Activated CD8-positive, alpha-beta T cell treated with anti-CD3 and anti-CD28 coated beads, Interleukin-2, amount 10 ng/mL, durations not matched to agents 7 days and 5 days (primary cell): ENCODE results near the gene CC2D2A. TPM values are rescaled to one million over a fixed set of nuclear protein-coding genes. Genes with fewer than 3 reads are reported as not detected.

ENCODE experiments used
- ATAC-seq: fragments of 150-1000 bp; cut with Tn5 transposase; one replicate; pipeline ENCODE4 v1.10.0; 2021; ENCODE audit warnings: moderate library complexity
- CTCF ChIA-PET: fragments of 350-600 bp; sonication (Branson Sonifier 250); formaldehyde crosslinking; loops from one replicate; lab custom pipeline; 2021; ENCODE audit warnings: antibody characterized with exemption; lab: Charles Lee
- POLR2A ChIA-PET: fragments of 350-600 bp; sonication (Branson Sonifier 250); formaldehyde crosslinking; loops from one replicate; lab custom pipeline; 2021; ENCODE audit warnings: antibody characterized with exemption; lab: Charles Lee
- DNase-seq: peaks from one replicate; pipeline ENCODE4 v3.0.0-alpha.2; 2020
- H3K27ac Mint-ChIP-seq: one replicate; pipeline ENCODE4 v1.8.0; 2021; ENCODE audit warnings: mild to moderate bottlenecking, mixed read lengths
- H3K27me3 Mint-ChIP-seq: one replicate; pipeline ENCODE4 v1.8.0; 2021; ENCODE audit warnings: low read depth, mixed read lengths
- H3K36me3 Mint-ChIP-seq: one replicate; pipeline ENCODE4 v1.8.0; 2021; ENCODE audit warnings: low read depth, mixed read lengths
- H3K4me1 Mint-ChIP-seq: one replicate; pipeline ENCODE4 v1.8.0; 2021; ENCODE audit warnings: low read depth, mixed read lengths
- H3K4me3 Mint-ChIP-seq: one replicate; pipeline ENCODE4 v1.8.0; 2021; ENCODE audit warnings: mild to moderate bottlenecking, mixed read lengths
- H3K9me3 Mint-ChIP-seq: one replicate; pipeline ENCODE4 v1.8.0; 2022; ENCODE audit warnings: mixed read lengths; ENCODE audit not compliant: insufficient read depth
- total RNA-seq, 2 experiments: library from RNA; stranded (reverse); gene quantifications; one replicate each; pipeline ENCODE4 v1.2.3, GENCODE V29; 2021

CC2D2A gene
- total RNA-seq, 2 experiments from 2014 or later: not detected

DNA sequence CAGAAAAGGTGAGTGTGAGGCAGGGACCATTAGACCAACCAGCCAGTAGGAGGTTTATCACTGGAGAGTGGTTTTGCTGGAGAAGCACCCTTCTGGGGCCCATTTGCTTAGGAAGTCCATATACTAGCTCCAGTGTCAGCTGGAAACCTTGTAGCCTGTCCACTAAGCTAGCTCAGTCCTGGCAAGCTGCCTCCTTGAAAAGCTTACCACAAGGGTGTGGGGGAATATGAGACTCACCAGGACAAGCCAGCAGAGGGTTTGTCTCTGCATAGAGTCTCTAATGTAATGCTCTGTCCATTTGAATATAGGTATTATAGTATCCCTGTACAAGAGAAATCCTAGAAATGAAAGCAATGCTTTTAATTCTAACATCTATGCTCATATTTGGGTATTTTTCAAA, 99.1 kb downstream of the CC2D2A start:
- POLR2A ChIA-PET: no interaction called here
- H3K27ac Mint-ChIP-seq: no peak overlapping the region
- ATAC-seq: no peak

DNA sequence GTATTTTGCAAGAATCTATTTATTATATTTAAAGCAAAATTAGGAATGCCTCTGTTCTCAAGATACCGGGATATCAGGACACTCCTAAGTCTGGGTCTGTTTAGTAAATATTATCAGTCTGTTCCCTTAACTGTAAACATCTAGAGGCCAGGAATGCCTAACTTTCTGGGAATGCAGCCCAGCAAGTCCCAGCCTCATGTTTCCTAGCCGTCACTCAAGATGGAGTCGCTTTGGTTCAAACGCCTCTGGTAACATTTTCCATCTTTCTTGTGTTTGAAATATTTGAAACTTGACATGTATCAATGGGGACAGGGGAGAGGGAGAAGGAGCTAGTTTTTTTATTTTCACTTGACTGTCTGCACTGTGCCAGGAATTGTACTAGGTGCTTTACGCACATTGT, 100.1 kb downstream of the CC2D2A start:
- ChIA-PET CTCF (interaction anchor here (1.1 kb wide), 1 partner anchor 80 kb away, joined by 3 read pairs; no protein-coding TSS in a partner anchor), POLR2A (no interaction called here)
- Mint-ChIP-seq H3K27ac (no peak overlapping the region), H3K4me3 (no peak overlapping the region), H3K27me3 (no peaks in the 10 kb centered on the region), H3K36me3 (peaks cover 1% of the 10 kb centered on the region), H3K4me1 (no peaks in the 10 kb centered on the region), H3K9me3 (no peaks in the 10 kb centered on the region)
- ATAC-seq: no peak
- no peak for DNase-seq

More for the DNA sequence above, 99.1 kb downstream of the CC2D2A start:
- Mint-ChIP-seq H3K4me3 (no peak overlapping the region), H3K9me3 (no peaks in the 10 kb centered on the region), H3K27me3 (no peaks in the 10 kb centered on the region), H3K4me1 (no peaks in the 10 kb centered on the region), H3K36me3 (peaks cover 1% of the 10 kb centered on the region)
- DNase-seq: no peak
- CTCF ChIA-PET: no interaction called here

DNA sequence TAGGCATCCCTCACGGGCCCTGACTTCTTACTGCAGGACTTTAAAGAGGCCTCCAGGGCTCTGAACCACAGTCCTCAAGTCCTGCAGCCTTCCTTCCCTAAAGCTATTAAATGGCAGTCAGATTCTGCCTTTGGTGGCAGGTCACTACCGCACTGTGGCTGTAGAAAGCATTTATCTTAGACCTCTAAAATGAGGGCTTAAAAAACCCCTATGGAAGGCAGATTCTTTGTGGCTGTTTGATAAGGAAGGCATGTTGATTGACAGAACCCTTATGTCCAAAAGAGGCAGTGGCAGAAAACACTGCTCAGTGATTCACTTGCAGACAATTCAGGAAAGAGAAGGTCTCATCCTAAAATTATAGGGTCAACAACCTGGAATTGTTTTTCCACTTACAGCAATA, 106.3 kb downstream of the CC2D2A start:
- Mint-ChIP-seq H3K9me3 (no peaks in the 10 kb centered on the region), H3K27me3 (no peaks in the 10 kb centered on the region), H3K36me3 (no peaks in the 10 kb centered on the region), H3K4me3 (no peak overlapping the region), H3K4me1 (no peaks in the 10 kb centered on the region), H3K27ac (no peak overlapping the region)
- ChIA-PET CTCF (no interaction called here), POLR2A (no interaction called here)
- ATAC-seq (no peak), DNase-seq (no peak)

DNA sequence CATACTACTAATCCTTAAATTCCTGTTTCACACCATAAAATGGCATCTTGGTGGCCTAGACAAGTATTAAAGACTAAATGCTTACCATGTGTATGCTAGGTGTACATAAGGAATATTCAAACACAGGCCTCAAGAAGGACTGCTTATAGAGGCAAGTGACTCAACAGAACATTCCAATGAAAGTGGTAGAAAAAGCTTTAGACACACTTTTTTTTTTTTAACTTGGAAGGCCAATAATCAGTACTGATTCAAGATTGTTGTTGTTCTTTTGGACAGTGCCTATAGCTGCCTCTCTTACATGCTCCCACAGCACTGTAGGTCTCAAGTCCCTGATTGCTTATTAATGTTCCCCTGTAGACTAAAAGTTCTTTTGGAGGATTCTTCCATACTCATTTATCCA, 107.8 kb downstream of the CC2D2A start:
- Mint-ChIP-seq H3K36me3 (no peaks in the 10 kb centered on the region), H3K9me3 (no peaks in the 10 kb centered on the region), H3K4me1 (no peaks in the 10 kb centered on the region), H3K27ac (no peak overlapping the region), H3K4me3 (no peak overlapping the region), H3K27me3 (no peaks in the 10 kb centered on the region)
- no peak for ATAC-seq
- CTCF ChIA-PET: interaction anchor here (1.7 kb wide), 1 partner anchor 9 kb away, joined by 5 read pairs; no protein-coding TSS in a partner anchor
- DNase-seq: no peak
- POLR2A ChIA-PET: interaction anchor here (0.6 kb wide), 1 partner anchor 29 kb away, joined by 3 read pairs; no protein-coding TSS in a partner anchor

DNA sequence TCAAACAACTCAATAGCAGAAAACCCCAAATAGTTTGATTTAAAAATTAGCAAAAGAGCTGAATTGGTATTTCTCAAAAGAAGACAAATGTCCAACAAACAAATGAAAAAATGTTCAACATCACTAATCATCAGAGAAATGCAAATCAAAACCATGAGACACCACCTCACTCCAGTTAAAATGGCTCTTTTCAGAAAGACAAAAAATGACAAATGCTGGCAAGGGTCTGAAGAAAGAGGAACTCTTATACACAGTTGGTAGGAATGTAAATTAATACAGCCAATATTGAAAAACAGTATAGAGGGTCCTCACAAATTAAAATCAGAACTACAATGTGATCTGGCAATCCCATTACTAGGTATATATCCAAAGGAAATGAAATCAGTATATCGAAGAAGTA, 115.1 kb downstream of the CC2D2A start:
- CTCF ChIA-PET: no interaction called here
- no peak overlapping the region for H3K4me3 Mint-ChIP-seq
- H3K4me1 Mint-ChIP-seq: no peaks in the 10 kb centered on the region
- H3K27ac Mint-ChIP-seq: no peak overlapping the region
- H3K36me3 Mint-ChIP-seq: no peaks in the 10 kb centered on the region
- ATAC-seq: no peak
- H3K9me3 Mint-ChIP-seq: no peaks in the 10 kb centered on the region
- POLR2A ChIA-PET: no interaction called here
- DNase-seq: no peak
- H3K27me3 Mint-ChIP-seq: no peaks in the 10 kb centered on the region

DNA sequence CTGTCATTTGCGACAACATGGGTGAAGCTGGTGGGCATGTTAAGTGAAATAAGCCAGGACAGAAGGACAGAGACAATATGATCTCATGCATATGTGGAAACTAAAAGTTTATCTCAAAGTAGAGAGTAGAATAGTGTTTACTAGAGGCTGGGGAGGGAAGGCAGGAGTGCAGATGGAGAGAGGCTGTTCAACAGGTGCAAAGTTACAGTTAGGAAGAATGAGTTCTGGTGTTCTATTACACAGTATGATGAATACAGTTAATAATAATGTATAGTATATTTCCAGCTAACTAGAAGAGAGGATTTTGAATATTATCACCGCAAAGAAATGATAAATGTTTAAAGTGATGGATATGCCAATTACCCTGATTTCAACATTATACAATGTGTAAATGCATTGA, 115.6 kb downstream of the CC2D2A start:
- H3K27ac Mint-ChIP-seq: no peak overlapping the region
- no peak overlapping the region for H3K4me3 Mint-ChIP-seq
- ATAC-seq (no peak), DNase-seq (no peak)
- POLR2A ChIA-PET: no interaction called here
- no peaks in the 10 kb centered on the region for H3K27me3 Mint-ChIP-seq
- H3K4me1 Mint-ChIP-seq: no peaks in the 10 kb centered on the region
- CTCF ChIA-PET: interaction anchor here (1.9 kb wide), 1 partner anchor 8 kb away, joined by 5 read pairs; no protein-coding TSS in a partner anchor
- no peaks in the 10 kb centered on the region for H3K9me3 Mint-ChIP-seq
- no peaks in the 10 kb centered on the region for H3K36me3 Mint-ChIP-seq

DNA sequence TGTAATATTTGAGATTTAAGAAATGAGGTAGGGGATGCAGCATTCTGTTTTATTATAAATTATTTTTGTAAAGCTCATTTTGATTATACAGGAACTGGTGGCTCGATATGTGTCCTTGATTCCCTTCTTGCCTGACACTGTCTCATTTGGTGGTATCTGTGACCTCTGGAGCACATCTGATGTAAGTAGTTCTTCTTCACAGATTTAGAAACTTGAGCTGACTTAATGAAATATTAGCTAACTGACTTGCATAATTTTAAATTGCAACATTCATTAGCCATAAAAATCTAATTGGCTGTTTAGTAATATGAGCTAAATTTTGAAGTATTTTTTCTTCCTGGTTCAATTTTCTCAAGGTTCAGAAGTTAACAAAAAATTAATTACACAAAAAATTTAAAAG, 116.4 kb downstream of the CC2D2A start:
- CTCF ChIA-PET: interaction anchor here (1.9 kb wide), 1 partner anchor 9 kb away, joined by 5 read pairs; no protein-coding TSS in a partner anchor
- H3K27ac Mint-ChIP-seq: no peak overlapping the region
- ATAC-seq: no peak
- H3K9me3 Mint-ChIP-seq: no peaks in the 10 kb centered on the region
- no peaks in the 10 kb centered on the region for H3K36me3 Mint-ChIP-seq
- POLR2A ChIA-PET: no interaction called here
- no peak overlapping the region for H3K4me3 Mint-ChIP-seq
- H3K4me1 Mint-ChIP-seq: no peaks in the 10 kb centered on the region
- no peak for DNase-seq
- H3K27me3 Mint-ChIP-seq: no peaks in the 10 kb centered on the region

DNA sequence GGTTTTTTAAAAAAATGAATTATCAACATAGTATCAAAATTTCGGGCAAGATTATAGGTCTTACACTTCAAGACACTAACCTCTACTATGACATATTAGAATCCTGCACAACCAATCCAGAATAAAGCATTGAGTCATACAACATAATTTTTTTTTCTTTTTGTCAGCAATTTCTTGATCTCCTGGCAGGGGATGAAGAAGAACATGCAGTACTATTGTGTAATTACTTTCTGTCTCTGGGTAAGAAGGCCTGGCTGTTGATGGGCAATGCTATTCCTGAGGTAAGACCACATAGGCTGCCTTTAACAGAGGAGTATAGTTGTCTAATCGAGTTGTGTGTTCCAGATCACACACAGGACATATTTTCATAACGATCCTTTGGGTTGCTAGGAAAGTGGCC, 118.0 kb downstream of the CC2D2A start:
- no peaks in the 10 kb centered on the region for H3K9me3 Mint-ChIP-seq

DNA sequence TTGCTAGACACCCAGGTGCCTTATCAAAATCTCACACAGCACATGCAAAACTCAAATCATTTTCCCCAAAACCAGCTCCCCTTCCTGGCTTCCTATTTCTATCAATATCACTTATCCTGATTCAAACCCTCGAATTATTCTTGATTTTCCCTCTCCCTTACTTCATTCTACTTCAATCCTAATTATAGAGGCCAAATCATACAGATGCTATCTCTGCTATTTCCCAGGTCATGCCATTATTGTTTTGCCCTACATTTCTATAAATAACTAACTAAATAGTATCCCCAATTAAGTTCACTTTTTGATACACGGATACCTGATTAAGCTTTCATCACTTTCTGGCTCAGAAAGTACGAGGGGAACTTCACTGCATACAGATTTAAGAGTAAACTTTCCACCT, 123.1 kb downstream of the CC2D2A start:
- Mint-ChIP-seq H3K9me3 (no peaks in the 10 kb centered on the region), H3K36me3 (no peaks in the 10 kb centered on the region), H3K27me3 (no peaks in the 10 kb centered on the region), H3K4me1 (no peaks in the 10 kb centered on the region), H3K4me3 (no peak overlapping the region), H3K27ac (no peak overlapping the region)
- no peak for ATAC-seq
- no peak for DNase-seq
- CTCF ChIA-PET: no interaction called here
- POLR2A ChIA-PET: no interaction called here

More for the DNA sequence above, 118.0 kb downstream of the CC2D2A start:
- H3K27ac Mint-ChIP-seq: no peak overlapping the region
- no peak for ATAC-seq
- POLR2A ChIA-PET: no interaction called here
- H3K27me3 Mint-ChIP-seq: no peaks in the 10 kb centered on the region
- CTCF ChIA-PET: no interaction called here
- no peaks in the 10 kb centered on the region for H3K4me1 Mint-ChIP-seq
- H3K36me3 Mint-ChIP-seq: no peaks in the 10 kb centered on the region
- no peak for DNase-seq
- no peak overlapping the region for H3K4me3 Mint-ChIP-seq

DNA sequence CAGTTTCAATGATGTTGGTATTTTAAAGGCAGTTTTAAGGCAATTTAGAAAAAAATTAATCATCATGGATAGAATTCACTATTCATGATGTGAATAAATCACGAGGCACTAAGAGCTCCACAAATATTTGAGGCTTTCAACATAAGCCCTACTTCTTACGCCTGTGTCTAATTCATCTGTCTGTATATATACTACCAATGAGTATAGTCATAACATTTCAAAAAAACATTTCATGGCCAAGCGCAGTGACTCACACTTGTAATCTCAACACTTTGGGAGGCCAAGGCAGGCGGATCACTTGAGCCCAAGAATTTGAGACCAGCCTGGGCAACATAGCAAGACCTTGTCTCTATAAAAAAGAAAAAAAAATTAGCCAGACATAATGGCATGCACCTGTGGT, 129.0 kb downstream of the CC2D2A start:
- H3K9me3 Mint-ChIP-seq: no peaks in the 10 kb centered on the region
- H3K27ac Mint-ChIP-seq: no peak overlapping the region
- POLR2A ChIA-PET: no interaction called here
- DNase-seq (no peak), ATAC-seq (no peak)
- CTCF ChIA-PET: interaction anchor here (0.7 kb wide), 1 partner anchor 357 kb away, joined by 3 read pairs; no protein-coding TSS in a partner anchor
- no peaks in the 10 kb centered on the region for H3K4me1 Mint-ChIP-seq
- H3K4me3 Mint-ChIP-seq: no peak overlapping the region
- H3K27me3 Mint-ChIP-seq: no peaks in the 10 kb centered on the region
- H3K36me3 Mint-ChIP-seq: peaks cover 5% of the 10 kb centered on the region

DNA sequence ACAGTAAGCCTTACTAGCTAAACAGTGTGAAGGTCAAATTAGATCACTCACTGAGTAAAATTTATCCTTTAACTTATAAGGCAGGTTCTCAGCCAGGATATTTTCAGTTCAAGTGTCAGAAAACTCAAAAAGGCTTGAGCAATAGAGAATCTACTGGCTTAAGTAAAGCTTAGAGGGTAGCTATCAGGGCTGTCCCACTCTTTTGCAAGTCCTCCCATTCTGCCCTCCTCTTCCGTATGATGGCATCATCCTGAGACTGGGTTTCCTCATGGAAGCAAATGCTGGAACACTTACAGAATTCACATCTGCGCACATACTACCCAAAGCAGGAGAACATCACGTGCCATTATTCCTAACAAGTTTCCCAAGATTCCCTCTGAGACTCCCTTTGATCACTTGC, 130.5 kb downstream of the CC2D2A start:
- CTCF ChIA-PET: no interaction called here
- no peak overlapping the region for H3K27ac Mint-ChIP-seq
- no peak overlapping the region for H3K4me3 Mint-ChIP-seq
- H3K4me1 Mint-ChIP-seq: no peaks in the 10 kb centered on the region
- DNase-seq (no peak), ATAC-seq (no peak)
- no peaks in the 10 kb centered on the region for H3K27me3 Mint-ChIP-seq
- POLR2A ChIA-PET: no interaction called here
- H3K9me3 Mint-ChIP-seq: no peaks in the 10 kb centered on the region
- H3K36me3 Mint-ChIP-seq: peaks cover 13% of the 10 kb centered on the region

DNA sequence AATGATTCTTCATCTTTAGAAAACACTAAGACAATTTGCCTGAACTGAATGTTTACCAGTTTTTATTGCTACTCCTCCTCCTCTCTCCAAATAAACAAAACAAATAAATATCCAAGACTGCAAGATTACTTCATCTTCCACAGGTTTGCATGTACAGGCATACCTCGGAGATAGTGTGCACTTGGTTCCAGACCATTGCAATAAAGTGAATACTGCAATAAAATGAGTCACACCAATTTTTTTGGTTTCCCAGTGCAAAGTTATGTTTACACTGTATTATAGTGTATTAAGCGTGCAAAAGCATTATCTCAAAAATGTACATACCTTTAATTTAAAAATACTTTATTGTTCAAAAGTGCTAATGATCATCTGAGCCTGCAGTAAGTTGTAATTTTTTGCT, 132.2 kb downstream of the CC2D2A start:
- no peak overlapping the region for H3K27ac Mint-ChIP-seq
- H3K27me3 Mint-ChIP-seq: no peaks in the 10 kb centered on the region
- ChIA-PET POLR2A (no interaction called here), CTCF (no interaction called here)
- peaks cover 21% of the 10 kb centered on the region for H3K36me3 Mint-ChIP-seq
- H3K4me1 Mint-ChIP-seq: no peaks in the 10 kb centered on the region
- no peaks in the 10 kb centered on the region for H3K9me3 Mint-ChIP-seq
- DNase-seq (no peak), ATAC-seq (no peak)
- H3K4me3 Mint-ChIP-seq: no peak overlapping the region

DNA sequence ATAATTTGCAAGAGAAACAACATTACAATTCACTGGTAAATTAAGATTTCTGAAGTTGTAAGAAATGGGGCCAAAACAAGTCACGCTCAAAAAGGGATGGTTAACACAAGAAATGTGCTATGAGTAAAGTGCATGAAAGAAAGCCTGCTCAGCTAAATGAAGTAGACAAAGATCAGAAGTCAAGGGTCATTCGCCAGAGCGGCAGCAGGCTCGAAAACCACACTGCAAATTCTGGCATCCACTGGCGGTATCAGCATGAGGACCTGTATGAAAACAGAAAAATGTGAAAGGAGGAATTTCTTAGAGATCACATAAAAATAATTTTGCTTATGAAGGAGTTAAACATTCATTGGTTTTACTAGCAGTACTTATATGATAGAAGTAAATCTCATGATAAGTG, 135.9 kb downstream of the CC2D2A start:
- ChIA-PET CTCF (interaction anchor here (1.1 kb wide), 1 partner anchor 210 kb away, joined by 3 read pairs; no protein-coding TSS in a partner anchor), POLR2A (no interaction called here)
- ATAC-seq (no peak), DNase-seq (no peak)
- H3K9me3 Mint-ChIP-seq: no peaks in the 10 kb centered on the region
- H3K4me3 Mint-ChIP-seq: no peak overlapping the region
- H3K27me3 Mint-ChIP-seq: no peaks in the 10 kb centered on the region
- H3K36me3 Mint-ChIP-seq: peaks cover 26% of the 10 kb centered on the region
- H3K27ac Mint-ChIP-seq: no peak overlapping the region
- no peaks in the 10 kb centered on the region for H3K4me1 Mint-ChIP-seq
